HEK293T (cell line): ENCODE results near the gene GRAMD2B.

Experiments
- CTCF ChIA-PET: fragments of 350-600 bp; formaldehyde crosslinking; extraction: SDS; loops from one replicate; lab custom pipeline; 2021; ENCODE audit warnings: antibody characterized with exemption, inconsistent platforms; lab: Yijun Ruan, JAX
- POLR2A ChIA-PET: fragments of 350-600 bp; formaldehyde crosslinking; extraction: SDS; loops from one replicate; lab custom pipeline; 2020; ENCODE audit warnings: antibody characterized with exemption, inconsistent platforms; lab: Yijun Ruan, JAX
- DNase-seq: peaks from one replicate; pipeline ENCODE4 v3.0.0; 2012; ENCODE audit warnings: mixed read lengths; ENCODE audit errors: extremely low spot score
- ARNT ChIP-seq: fragments of 450-650 bp; IDR thresholded peaks from 2 replicates; pipeline ENCODE4 v1.6.1; 2017; ENCODE audit warnings: mild to moderate bottlenecking
- BHLHE40 ChIP-seq: fragments of 450-650 bp; IDR thresholded peaks from 2 replicates; pipeline ENCODE4 v1.6.1; 2016; ENCODE audit warnings: mild to moderate bottlenecking, moderate library complexity, borderline replicate concordance
- CTBP1 ChIP-seq: fragments of 450-650 bp; IDR thresholded peaks from 2 replicates; pipeline ENCODE4 v1.6.1; 2016; ENCODE audit warnings: borderline replicate concordance
- ELF4 ChIP-seq: fragments of 450-650 bp; IDR thresholded peaks from 2 replicates; pipeline ENCODE4 v1.6.1; 2017; ENCODE audit warnings: antibody characterized with exemption
- FOXA1 ChIP-seq: fragments of 450-650 bp; IDR thresholded peaks from 2 replicates; pipeline ENCODE4 v1.6.1; 2016; ENCODE audit warnings: mild to moderate bottlenecking
- FOXK2 ChIP-seq: fragments of 450-650 bp; IDR thresholded peaks from 2 replicates; pipeline ENCODE4 v1.6.1; 2016; ENCODE audit warnings: mild to moderate bottlenecking
- FOXM1 ChIP-seq: fragments of 450-650 bp; IDR thresholded peaks from 2 replicates; pipeline ENCODE4 v1.6.1; 2017; ENCODE audit warnings: mild to moderate bottlenecking, borderline replicate concordance
- HDGF ChIP-seq: fragments of 450-650 bp; IDR thresholded peaks from 2 replicates; pipeline ENCODE4 v1.6.1; 2017; ENCODE audit warnings: antibody characterized with exemption, borderline replicate concordance
- L3MBTL2 ChIP-seq: fragments of 450-650 bp; conservative IDR thresholded peaks from 2 replicates; pipeline ENCODE4 v1.6.1; 2016; ENCODE audit warnings: mild to moderate bottlenecking
- LEF1 ChIP-seq: fragments of 450-650 bp; IDR thresholded peaks from 2 replicates; pipeline ENCODE4 v1.6.1; 2017; ENCODE audit warnings: mild to moderate bottlenecking, borderline replicate concordance
- NFRKB ChIP-seq: fragments of 450-650 bp; IDR thresholded peaks from 2 replicates; pipeline ENCODE4 v1.6.1; 2016; ENCODE audit warnings: mild to moderate bottlenecking, moderate library complexity
- PKNOX1 ChIP-seq: fragments of 450-650 bp; IDR thresholded peaks from 2 replicates; pipeline ENCODE4 v1.6.1; 2016
- SP1 ChIP-seq: fragments of 450-650 bp; IDR thresholded peaks from 2 replicates; pipeline ENCODE4 v1.6.1; 2017
- SUZ12 ChIP-seq: fragments of 450-650 bp; IDR thresholded peaks from 2 replicates; pipeline ENCODE4 v1.6.1; 2016; ENCODE audit warnings: mild to moderate bottlenecking
- TARDBP ChIP-seq: fragments of 450-650 bp; IDR thresholded peaks from 2 replicates; pipeline ENCODE4 v1.6.1; 2016
- ZNF384 ChIP-seq: fragments of 450-650 bp; IDR thresholded peaks from 2 replicates; pipeline ENCODE4 v1.6.1; 2016

GRAMD2B gene

GRCh38 chr5:126415789-126416188 lies 7.4 kb upstream of the GRAMD2B start:
- CTCF ChIA-PET, result no interaction called here
- POLR2A ChIA-PET, result no interaction called here
- DNase-seq, result no peak
- TF ChIP-seq FOXA1, result no peak
- no peak for TF ChIP-seq LEF1
- no peak for TF ChIP-seq ELF4
- TF ChIP-seq PKNOX1, result no peak
- TF ChIP-seq TARDBP, result no peak
- no peak for TF ChIP-seq ZNF384
- TF ChIP-seq HDGF, result no peak
- no peak for TF ChIP-seq FOXK2
- TF ChIP-seq FOXM1, result no peak
- no peak for TF ChIP-seq L3MBTL2
- no peak for TF ChIP-seq ARNT
- no peak for TF ChIP-seq SUZ12
- no peak for TF ChIP-seq SP1
- no peak for TF ChIP-seq NFRKB
- TF ChIP-seq CTBP1, result no peak
- TF ChIP-seq BHLHE40, result no peak

GRCh38 chr5:126416266-126416925 lies 6.8 kb upstream of the GRAMD2B start:
- TF ChIP-seq LEF1 (no peak), HDGF (no peak), ZNF384 (no peak), SUZ12 (no peak), SP1 (no peak), ARNT (no peak), FOXA1 (no peak), PKNOX1 (no peak)
- no peak for DNase-seq
- CTCF ChIA-PET, result no interaction called here
- POLR2A ChIA-PET, result no interaction called here

GRCh38 chr5:126417178-126417577 lies 6.0 kb upstream of the GRAMD2B start:
- CTCF ChIA-PET, result no interaction called here
- POLR2A ChIA-PET, result no interaction called here
- TF ChIP-seq FOXM1 (no peak), FOXA1 (no peak), ZNF384 (no peak), BHLHE40 (no peak), SP1 (no peak), HDGF (no peak), L3MBTL2 (no peak), PKNOX1 (no peak), ARNT (no peak), CTBP1 (no peak), LEF1 (no peak), NFRKB (no peak), FOXK2 (no peak), ELF4 (no peak), TARDBP (no peak)
- no peak for DNase-seq

GRCh38 chr5:126419102-126419501 lies 4.1 kb upstream of the GRAMD2B start:
- ChIA-PET CTCF (no interaction called here), POLR2A (no interaction called here)
- TF ChIP-seq FOXM1, result no peak
- TF ChIP-seq FOXK2, result no peak
- TF ChIP-seq CTBP1, result no peak
- no peak for TF ChIP-seq NFRKB
- no peak for TF ChIP-seq L3MBTL2
- TF ChIP-seq ARNT, result no peak
- TF ChIP-seq HDGF, result no peak
- no peak for TF ChIP-seq FOXA1
- no peak for TF ChIP-seq SUZ12
- DNase-seq, result no peak

- TF ChIP-seq ELF4, result no peak
- TF ChIP-seq HDGF, result no peak
- no peak for TF ChIP-seq PKNOX1
- no peak for TF ChIP-seq FOXA1
- no peak for TF ChIP-seq LEF1
- TF ChIP-seq SP1, result no peak
- no peak for TF ChIP-seq FOXM1
- no peak for TF ChIP-seq ARNT
- TF ChIP-seq SUZ12, result no peak
- no peak for TF ChIP-seq NFRKB
- TF ChIP-seq FOXK2, result no peak
- no peak for TF ChIP-seq TARDBP
- TF ChIP-seq CTBP1, result no peak
- no peak for TF ChIP-seq L3MBTL2
- no peak for TF ChIP-seq ZNF384
- no peak for TF ChIP-seq BHLHE40
- no peak for DNase-seq
- POLR2A ChIA-PET, result no interaction called here
- CTCF ChIA-PET, result no interaction called here
Observed at GRCh38 chr5:126428421-126428820, 5.2 kb downstream of the GRAMD2B start.

GRCh38 chr5:126430631-126431030 lies 7.4 kb downstream of the GRAMD2B start:
- DNase-seq, result no peak
- ChIA-PET CTCF (no interaction called here), POLR2A (no interaction called here)
- TF ChIP-seq LEF1 (no peak), L3MBTL2 (no peak), FOXA1 (no peak), ARNT (no peak), SUZ12 (no peak), NFRKB (no peak), BHLHE40 (no peak), FOXK2 (no peak), TARDBP (no peak), ELF4 (no peak), PKNOX1 (no peak), FOXM1 (no peak), ZNF384 (no peak), SP1 (no peak), CTBP1 (no peak), HDGF (no peak)
